ENCODE results near the gene TMIGD1.

DNA sequence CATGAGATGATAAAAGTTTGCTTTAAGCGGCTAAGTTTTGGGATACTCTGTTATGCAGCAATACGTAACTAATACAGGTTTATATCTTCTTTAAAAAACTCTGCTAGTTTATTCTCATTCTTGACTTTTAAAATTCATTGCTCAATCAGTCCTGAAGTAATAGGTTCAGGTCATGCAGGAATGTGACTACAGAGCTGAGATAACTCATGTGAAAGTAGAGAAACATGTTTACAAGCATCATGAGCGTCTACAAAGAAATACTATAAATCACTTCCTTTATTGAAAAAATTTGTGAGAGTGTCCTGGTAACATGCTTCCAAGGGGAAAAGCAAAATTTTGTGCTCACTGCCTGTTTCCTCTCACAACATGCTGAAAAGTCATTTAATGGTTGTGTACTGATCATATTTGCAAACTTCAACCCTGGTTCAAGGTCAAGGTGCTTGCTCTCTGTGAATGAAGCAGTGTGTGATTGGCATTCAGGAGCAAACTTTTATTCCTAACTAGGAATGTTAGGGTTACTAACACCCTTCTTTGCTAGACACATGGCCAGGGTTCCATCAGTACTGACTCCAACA is 12.5 kb upstream of the TMIGD1 start:
- TF ChIP-seq, protein P1, sequence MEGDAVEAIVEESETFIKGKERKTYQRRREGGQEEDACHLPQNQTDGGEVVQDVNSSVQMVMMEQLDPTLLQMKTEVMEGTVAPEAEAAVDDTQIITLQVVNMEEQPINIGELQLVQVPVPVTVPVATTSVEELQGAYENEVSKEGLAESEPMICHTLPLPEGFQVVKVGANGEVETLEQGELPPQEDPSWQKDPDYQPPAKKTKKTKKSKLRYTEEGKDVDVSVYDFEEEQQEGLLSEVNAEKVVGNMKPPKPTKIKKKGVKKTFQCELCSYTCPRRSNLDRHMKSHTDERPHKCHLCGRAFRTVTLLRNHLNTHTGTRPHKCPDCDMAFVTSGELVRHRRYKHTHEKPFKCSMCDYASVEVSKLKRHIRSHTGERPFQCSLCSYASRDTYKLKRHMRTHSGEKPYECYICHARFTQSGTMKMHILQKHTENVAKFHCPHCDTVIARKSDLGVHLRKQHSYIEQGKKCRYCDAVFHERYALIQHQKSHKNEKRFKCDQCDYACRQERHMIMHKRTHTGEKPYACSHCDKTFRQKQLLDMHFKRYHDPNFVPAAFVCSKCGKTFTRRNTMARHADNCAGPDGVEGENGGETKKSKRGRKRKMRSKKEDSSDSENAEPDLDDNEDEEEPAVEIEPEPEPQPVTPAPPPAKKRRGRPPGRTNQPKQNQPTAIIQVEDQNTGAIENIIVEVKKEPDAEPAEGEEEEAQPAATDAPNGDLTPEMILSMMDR (conservative IDR thresholded peaks at IDR 0.05; ENCODE audit: low read depth, low read length): no peak
- no peak for TF ChIP-seq EZH2 (IDR thresholded peaks at IDR 0.05; ENCODE audit: borderline replicate concordance, low read depth, low read length, poor library complexity, severe bottlenecking)

Data from A673 (cell line).